Endothelial cell (in vitro differentiated cells): ENCODE measurements around the gene TMED10. TPM values are rescaled to one million over a fixed set of nuclear protein-coding genes. Genes with fewer than 3 reads are reported as not detected.
"Not testable (repeated sequence)": the region's sequence is repeated elsewhere in the genome, so short reads cannot be mapped to it uniquely, and the experiment has no call there.

Source experiments
- DNase-seq: peaks from one replicate; pipeline ENCODE4 v3.0.0; 2021; ENCODE audit warnings: low spot score
- H3K27ac Mint-ChIP-seq: one replicate; pipeline ENCODE4 v1.8.0; 2021; ENCODE audit warnings: mixed read lengths, inconsistent platforms; ENCODE audit not compliant: unreplicated experiment
- H3K27me3 Mint-ChIP-seq: one replicate; pipeline ENCODE4 v1.8.0; 2021; ENCODE audit warnings: mild to moderate bottlenecking, moderate library complexity, mixed read lengths, inconsistent platforms; ENCODE audit not compliant: unreplicated experiment
- H3K36me3 Mint-ChIP-seq: one replicate; pipeline ENCODE4 v1.8.0; 2021; ENCODE audit warnings: mild to moderate bottlenecking, low read depth, mixed read lengths, inconsistent platforms; ENCODE audit not compliant: unreplicated experiment
- H3K4me1 Mint-ChIP-seq: one replicate; pipeline ENCODE4 v1.8.0; 2021; ENCODE audit warnings: mild to moderate bottlenecking, mixed read lengths, inconsistent platforms; ENCODE audit not compliant: unreplicated experiment
- H3K4me3 Mint-ChIP-seq: one replicate; pipeline ENCODE4 v1.8.0; 2021; ENCODE audit warnings: mild to moderate bottlenecking, mixed read lengths, inconsistent platforms; ENCODE audit not compliant: unreplicated experiment
- H3K9me3 Mint-ChIP-seq: one replicate; pipeline ENCODE4 v1.8.0; 2021; ENCODE audit warnings: mixed read lengths, inconsistent platforms; ENCODE audit not compliant: unreplicated experiment
- CTCF ChIP-seq: fragments of 200-600 bp; sonication (generic); IDR thresholded peaks from one replicate; pipeline ENCODE4 v1.5.0; 2021; ENCODE audit warnings: antibody characterized with exemption; ENCODE audit not compliant: unreplicated experiment
- total RNA-seq: library from RNA; stranded (reverse); fragmentation: NEBNext Ultra II Directional; extraction: Animal tissue kit (Norgen Biotek cat#: 25700); gene quantifications from one replicate; pipeline ENCODE4 v1.2.1, GENCODE V29; 2021; ENCODE audit not compliant: unreplicated experiment

TMED10 gene
- total RNA-seq, 1 donor from 2014 or later, result 312 TPM

GRCh38 chr14:75134644-75135043, 41.8 kb downstream of the TMED10 start:
- Mint-ChIP-seq H3K4me3 (no peak overlapping the region), H3K27me3 (no peaks in the 10 kb centered on the region), H3K36me3 (peaks cover 21% of the 10 kb centered on the region), H3K4me1 (peaks cover 3% of the 10 kb centered on the region), H3K27ac (no peak overlapping the region), H3K9me3 (no peaks in the 10 kb centered on the region)
- TF ChIP-seq CTCF, result no peak
- DNase-seq, result no peak

DNA sequence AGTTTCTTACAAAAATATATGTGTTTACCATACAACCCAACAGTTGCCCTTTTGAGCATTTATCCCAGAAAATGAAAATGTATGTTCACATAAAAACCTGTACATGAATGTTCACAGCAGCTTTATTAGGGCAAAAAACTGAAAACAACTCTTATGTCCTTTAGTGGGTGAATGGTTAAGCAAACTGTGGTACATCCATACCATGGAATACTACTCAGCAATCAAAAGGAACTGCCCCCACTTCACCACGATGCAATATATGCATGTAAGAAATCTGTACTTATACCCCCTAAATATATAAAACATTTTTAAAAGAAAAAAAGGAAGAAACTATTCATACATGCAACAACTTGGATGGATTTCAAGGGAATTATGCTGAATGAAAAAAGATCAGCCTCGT, 42.8 kb downstream of the TMED10 start:
- Mint-ChIP-seq H3K27ac (no peak overlapping the region), H3K4me3 (peak overlapping the region; percentile 37), H3K4me1 (peaks cover 3% of the 10 kb centered on the region), H3K36me3 (peaks cover 21% of the 10 kb centered on the region), H3K9me3 (no peaks in the 10 kb centered on the region), H3K27me3 (no peaks in the 10 kb centered on the region)
- no peak for TF ChIP-seq CTCF
- DNase-seq, result no peak

DNA sequence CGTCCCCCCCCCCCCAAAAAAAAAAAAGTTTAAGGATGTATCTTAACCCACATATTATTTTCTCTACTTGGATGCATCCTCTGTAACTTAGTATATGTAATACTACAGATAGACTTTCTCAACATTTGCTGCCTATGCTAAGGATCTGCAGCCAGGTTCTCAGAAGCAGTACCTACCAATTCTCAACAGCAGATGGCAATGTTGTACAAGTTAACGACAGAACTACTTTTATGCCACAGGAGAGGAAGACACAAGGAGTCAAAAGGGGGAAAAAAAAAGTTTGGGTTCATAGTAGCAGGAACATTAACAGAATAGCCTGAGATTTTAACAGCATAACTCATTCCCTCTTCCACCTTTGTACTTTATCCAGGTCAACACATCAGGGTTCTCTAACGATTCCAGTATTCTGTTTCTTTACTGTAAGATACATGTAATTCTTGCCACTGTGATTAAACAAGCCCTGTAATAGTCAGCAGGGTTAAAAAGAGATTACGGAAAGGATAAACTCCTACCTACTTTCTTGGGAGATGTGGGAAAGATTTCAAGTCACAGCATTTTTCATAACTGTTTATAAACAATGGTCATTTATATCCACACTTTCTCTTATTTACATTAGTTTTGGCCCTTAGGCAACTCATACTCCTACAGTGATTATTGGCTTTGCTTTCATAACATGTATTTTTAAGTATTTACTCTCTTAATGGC, 43.9 kb downstream of the TMED10 start:
- peak; percentile 75 for DNase-seq
- peak; percentile 75 for TF ChIP-seq CTCF
- H3K36me3 Mint-ChIP-seq, result peaks cover 25% of the 10 kb centered on the region
- H3K27ac Mint-ChIP-seq, result peak overlapping the region; percentile 32
- H3K4me1 Mint-ChIP-seq, result peaks cover 4% of the 10 kb centered on the region
- no peak overlapping the region for H3K4me3 Mint-ChIP-seq
- no peaks in the 10 kb centered on the region for H3K27me3 Mint-ChIP-seq
- no peaks in the 10 kb centered on the region for H3K9me3 Mint-ChIP-seq

DNA sequence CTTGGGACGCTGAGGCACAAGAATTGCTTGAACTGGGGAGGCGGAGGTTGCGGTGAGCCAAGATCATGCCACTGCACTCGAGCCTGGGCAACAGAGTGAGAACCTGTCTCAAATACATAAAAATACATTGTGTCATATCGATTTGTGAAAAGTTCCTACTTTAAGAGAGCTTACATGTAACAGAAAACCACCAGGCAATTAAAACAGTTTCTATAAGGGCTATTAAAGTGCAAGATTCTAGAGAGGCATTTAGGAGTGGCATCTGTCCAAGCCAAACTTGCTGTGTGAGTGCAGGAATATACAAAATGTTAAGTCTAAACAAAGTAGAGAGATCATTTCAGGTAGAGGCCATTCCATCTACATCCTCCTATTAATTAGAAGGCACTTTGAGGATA, 47.8 kb downstream of the TMED10 start:
- Mint-ChIP-seq H3K4me3 (no peak overlapping the region), H3K27ac (no peak overlapping the region), H3K9me3 (no peaks in the 10 kb centered on the region), H3K4me1 (peaks cover 26% of the 10 kb centered on the region), H3K36me3 (peaks cover 11% of the 10 kb centered on the region), H3K27me3 (no peaks in the 10 kb centered on the region)
- DNase-seq, result no peak
- TF ChIP-seq CTCF, result no peak

DNA sequence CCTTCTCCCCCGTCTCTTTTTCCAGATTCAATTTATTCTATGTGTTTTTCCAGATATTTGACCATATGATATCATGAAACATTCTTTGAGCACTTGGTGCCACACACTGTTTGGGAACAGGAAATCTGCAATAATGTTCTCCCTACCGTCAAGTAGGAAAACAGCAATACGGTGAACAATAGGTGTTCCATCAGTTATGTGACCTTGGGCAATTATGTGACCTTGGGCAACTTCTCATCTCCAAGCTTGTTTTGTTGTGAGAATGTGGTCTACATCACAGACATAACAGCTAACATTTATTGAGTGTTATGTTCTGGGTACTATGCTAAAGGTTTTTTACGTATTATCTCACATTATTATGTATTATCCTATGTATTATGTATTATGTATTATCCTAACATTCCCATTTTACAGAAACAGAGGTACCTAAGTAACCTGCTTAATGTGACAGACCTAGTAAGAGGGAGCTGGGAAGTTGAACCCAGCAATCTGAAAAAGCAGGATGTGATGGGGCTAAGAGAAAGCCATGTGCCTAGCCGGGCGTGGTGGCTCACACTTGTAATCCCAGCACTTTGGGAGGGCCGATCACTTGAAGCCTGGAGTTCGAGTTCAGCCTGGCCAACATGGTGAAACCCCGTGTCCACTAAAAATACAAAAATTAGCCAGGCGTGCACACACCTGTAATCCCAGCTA, 48.4 kb downstream of the TMED10 start:
- no peak for DNase-seq
- Mint-ChIP-seq H3K27me3 (no peaks in the 10 kb centered on the region), H3K9me3 (no peaks in the 10 kb centered on the region), H3K27ac (peak overlapping the region; percentile 87), H3K36me3 (peaks cover 9% of the 10 kb centered on the region), H3K4me3 (peak overlapping the region; percentile 83), H3K4me1 (peaks cover 26% of the 10 kb centered on the region)
- TF ChIP-seq CTCF, result no peak

GRCh38 chr14:75127474-75127820, 49.0 kb downstream of the TMED10 start:
- Mint-ChIP-seq H3K4me3 (peak overlapping the region; percentile 83), H3K27ac (peak overlapping the region; percentile 93), H3K4me1 (peaks cover 26% of the 10 kb centered on the region)
- H3K27me3 Mint-ChIP-seq, H3K36me3 Mint-ChIP-seq, DNase-seq, H3K9me3 Mint-ChIP-seq: not testable (repeated sequence)
